DOHH2 (cell line): ENCODE results near the gene CCDC154.

Source experiments
- EZH2phosphoT487 ChIP-seq: fragments of 200-600 bp; sonication (generic); IDR thresholded peaks from 2 replicates; pipeline ENCODE4 v1.6.1; 2017; ENCODE audit warnings: borderline replicate concordance, mild to moderate bottlenecking, antibody characterized with exemption, low read length, moderate library complexity, mixed read lengths
- TF ChIP-seq, protein P1 (sequence below): fragments of 200-600 bp; sonication (generic); IDR thresholded peaks from one replicate; pipeline ENCODE4 v1.5.1; 2014; ENCODE audit warnings: antibody characterized with exemption, mild to moderate bottlenecking, low read depth, low read length; ENCODE audit not compliant: poor library complexity, severe bottlenecking

- TF ChIP-seq, protein P1, sequence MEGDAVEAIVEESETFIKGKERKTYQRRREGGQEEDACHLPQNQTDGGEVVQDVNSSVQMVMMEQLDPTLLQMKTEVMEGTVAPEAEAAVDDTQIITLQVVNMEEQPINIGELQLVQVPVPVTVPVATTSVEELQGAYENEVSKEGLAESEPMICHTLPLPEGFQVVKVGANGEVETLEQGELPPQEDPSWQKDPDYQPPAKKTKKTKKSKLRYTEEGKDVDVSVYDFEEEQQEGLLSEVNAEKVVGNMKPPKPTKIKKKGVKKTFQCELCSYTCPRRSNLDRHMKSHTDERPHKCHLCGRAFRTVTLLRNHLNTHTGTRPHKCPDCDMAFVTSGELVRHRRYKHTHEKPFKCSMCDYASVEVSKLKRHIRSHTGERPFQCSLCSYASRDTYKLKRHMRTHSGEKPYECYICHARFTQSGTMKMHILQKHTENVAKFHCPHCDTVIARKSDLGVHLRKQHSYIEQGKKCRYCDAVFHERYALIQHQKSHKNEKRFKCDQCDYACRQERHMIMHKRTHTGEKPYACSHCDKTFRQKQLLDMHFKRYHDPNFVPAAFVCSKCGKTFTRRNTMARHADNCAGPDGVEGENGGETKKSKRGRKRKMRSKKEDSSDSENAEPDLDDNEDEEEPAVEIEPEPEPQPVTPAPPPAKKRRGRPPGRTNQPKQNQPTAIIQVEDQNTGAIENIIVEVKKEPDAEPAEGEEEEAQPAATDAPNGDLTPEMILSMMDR, result no peak
- TF ChIP-seq EZH2phosphoT487, result no peak
Observed at GRCh38 chr16:1437606-1438005, 6.8 kb downstream of the CCDC154 start.
